ENCODE measurements around the gene HLA-F.
A peak's percentile ranks its signal among the peaks of the same experiment; 100 is the strongest.

HLA-F gene

DNA sequence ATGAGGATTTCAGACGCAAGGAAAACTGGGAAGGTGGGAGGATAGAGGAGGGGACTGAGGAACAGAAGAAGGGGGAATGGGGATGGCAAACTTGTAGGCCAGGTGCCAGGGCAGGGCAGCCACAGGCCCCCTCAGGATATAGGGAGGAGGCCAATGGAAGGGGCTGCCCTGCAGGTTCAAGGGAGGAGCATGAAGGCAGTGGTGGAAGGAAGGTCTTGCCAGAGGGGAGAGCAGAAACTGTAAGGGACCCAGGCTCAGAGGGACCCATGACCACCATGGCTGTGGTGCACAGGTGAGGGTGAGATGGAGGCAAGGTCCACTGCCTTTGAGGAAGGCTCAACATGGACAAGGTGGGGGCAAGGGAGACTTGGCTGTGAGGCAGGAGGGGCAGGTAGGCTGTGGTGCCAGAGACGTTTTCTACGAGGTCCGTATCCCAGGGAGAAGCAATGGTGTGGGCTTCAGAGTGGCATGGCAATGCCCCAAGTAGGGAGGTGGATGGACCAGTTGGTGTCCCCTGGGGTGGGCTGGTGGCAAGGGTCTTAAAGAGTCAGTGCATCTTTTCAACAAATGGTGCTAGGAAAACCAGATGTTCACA, 22.7 kb downstream of the HLA-F start:
- Mint-ChIP-seq H3K4me3 (no peak overlapping the region), H3K27me3 (no peaks in the 10 kb centered on the region), H3K36me3 (ENCODE audit: low read depth) (no peaks in the 10 kb centered on the region), H3K4me1 (ENCODE audit: low read depth) (peaks cover 33% of the 10 kb centered on the region), H3K9me3 (no peaks in the 10 kb centered on the region), H3K27ac (no peak overlapping the region)

- H3K27ac Mint-ChIP-seq, result no peak overlapping the region
Measured at GRCh38 chr6:29746846-29747687, 23.8 kb downstream of the HLA-F start.

DNA sequence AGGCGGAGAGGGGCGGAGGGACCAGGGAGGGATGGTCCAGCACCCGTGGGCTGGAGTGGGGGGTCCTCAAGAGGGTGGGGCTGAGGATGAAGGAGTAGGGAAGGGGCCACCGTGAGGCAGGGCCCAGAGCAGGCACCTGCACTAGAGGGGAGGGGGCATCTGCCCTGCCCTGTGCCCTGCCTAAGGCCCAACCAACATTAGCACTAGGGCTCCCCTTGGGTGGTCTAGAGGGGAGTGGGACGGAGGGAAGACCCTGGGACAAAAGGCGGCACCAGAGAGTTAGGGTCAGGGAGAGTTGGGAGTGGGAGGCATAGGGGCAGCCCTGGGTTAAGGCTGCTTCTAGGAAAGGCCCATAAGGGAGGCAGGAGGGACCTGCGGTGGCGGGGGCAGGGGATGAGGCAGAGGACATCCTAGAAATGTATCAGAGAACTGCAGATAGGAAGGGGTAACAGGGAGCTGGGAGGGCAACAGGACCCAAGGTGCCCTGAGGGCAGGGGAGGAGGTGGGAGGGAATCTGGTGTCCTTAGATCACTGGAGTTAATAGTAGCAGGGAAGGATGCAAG, 24.5 kb downstream of the HLA-F start:
- peaks cover 37% of the 10 kb centered on the region for H3K4me1 Mint-ChIP-seq (ENCODE audit: low read depth)

More at GRCh38 chr6:29746846-29747687, 23.8 kb downstream of the HLA-F start:
- H3K27me3 Mint-ChIP-seq, result no peaks in the 10 kb centered on the region
- no peaks in the 10 kb centered on the region for H3K36me3 Mint-ChIP-seq (ENCODE audit: low read depth)
- H3K4me3 Mint-ChIP-seq, result peak overlapping the region; percentile 97
- peaks cover 37% of the 10 kb centered on the region for H3K4me1 Mint-ChIP-seq (ENCODE audit: low read depth)
- H3K9me3 Mint-ChIP-seq, result no peaks in the 10 kb centered on the region

GRCh38 chr6:29748391-29749307, 25.4 kb downstream of the HLA-F start:
- Mint-ChIP-seq H3K4me1 (ENCODE audit: low read depth) (peaks cover 45% of the 10 kb centered on the region), H3K27me3 (no peaks in the 10 kb centered on the region), H3K9me3 (no peaks in the 10 kb centered on the region), H3K27ac (peak overlapping the region; percentile 91), H3K36me3 (ENCODE audit: low read depth) (no peaks in the 10 kb centered on the region), H3K4me3 (peak overlapping the region; percentile 97)

More for the DNA sequence above, 24.5 kb downstream of the HLA-F start:
- Mint-ChIP-seq H3K27me3 (no peaks in the 10 kb centered on the region), H3K9me3 (no peaks in the 10 kb centered on the region), H3K27ac (no peak overlapping the region), H3K36me3 (ENCODE audit: low read depth) (no peaks in the 10 kb centered on the region), H3K4me3 (peak overlapping the region; percentile 97)

GRCh38 chr6:29749308-29749662, 26.1 kb downstream of the HLA-F start:
- H3K27me3 Mint-ChIP-seq, result no peaks in the 10 kb centered on the region
- H3K9me3 Mint-ChIP-seq, result no peaks in the 10 kb centered on the region
- no peaks in the 10 kb centered on the region for H3K36me3 Mint-ChIP-seq (ENCODE audit: low read depth)
- H3K4me3 Mint-ChIP-seq, result peak overlapping the region; percentile 97
- H3K4me1 Mint-ChIP-seq (ENCODE audit: low read depth), result peaks cover 46% of the 10 kb centered on the region
- H3K27ac Mint-ChIP-seq, result no peak overlapping the region

DNA sequence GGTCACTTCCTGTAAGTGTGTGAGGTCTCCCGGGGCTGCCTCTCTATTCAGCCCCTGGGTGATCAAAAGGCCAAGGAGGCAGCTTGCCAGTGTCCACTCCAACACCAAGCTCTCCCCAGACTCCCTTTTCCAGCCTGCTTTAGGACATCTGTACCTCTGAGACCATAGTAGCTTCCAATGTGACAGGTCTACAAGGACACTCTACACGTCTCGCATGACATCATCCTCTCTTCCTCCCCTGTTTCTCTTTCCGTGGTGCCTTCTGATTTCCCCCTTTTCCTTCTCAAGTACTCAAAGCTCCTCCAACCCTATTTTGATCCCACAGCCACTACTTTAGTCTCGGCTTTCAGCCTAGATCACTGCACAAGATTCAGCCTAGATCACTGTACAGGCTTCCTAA, 26.4 kb downstream of the HLA-F start:
- Mint-ChIP-seq H3K27me3 (no peaks in the 10 kb centered on the region), H3K9me3 (no peaks in the 10 kb centered on the region), H3K27ac (peak overlapping the region; percentile 33), H3K4me1 (ENCODE audit: low read depth) (peaks cover 46% of the 10 kb centered on the region), H3K36me3 (ENCODE audit: low read depth) (no peaks in the 10 kb centered on the region), H3K4me3 (peak overlapping the region; percentile 97)

GRCh38 chr6:29750709-29751108, 27.5 kb downstream of the HLA-F start:
- Mint-ChIP-seq H3K36me3 (ENCODE audit: low read depth) (no peaks in the 10 kb centered on the region), H3K9me3 (no peaks in the 10 kb centered on the region), H3K4me1 (ENCODE audit: low read depth) (peaks cover 46% of the 10 kb centered on the region), H3K4me3 (no peak overlapping the region), H3K27ac (no peak overlapping the region), H3K27me3 (no peaks in the 10 kb centered on the region)

DNA sequence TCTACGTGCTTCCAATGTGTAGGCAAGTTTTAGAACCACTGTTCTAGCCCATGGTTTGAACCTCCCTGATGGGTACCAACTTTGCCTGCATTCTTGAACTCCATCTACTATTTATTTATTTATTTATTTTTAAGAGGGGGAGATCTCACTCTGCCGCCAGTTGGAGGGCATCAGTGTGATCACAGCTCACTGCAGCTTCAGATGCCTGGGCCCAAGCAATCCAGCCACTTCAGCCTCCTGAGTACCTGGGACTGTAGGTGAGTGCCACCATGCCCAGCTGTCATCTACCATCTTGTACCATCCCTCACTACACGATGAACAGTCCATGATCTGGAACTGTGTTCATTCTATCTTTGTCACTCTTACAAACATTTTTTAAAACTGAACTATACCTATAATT, 28.2 kb downstream of the HLA-F start:
- no peaks in the 10 kb centered on the region for H3K36me3 Mint-ChIP-seq (ENCODE audit: low read depth)
- H3K9me3 Mint-ChIP-seq, result no peaks in the 10 kb centered on the region
- H3K27me3 Mint-ChIP-seq, result no peaks in the 10 kb centered on the region
- H3K4me3 Mint-ChIP-seq, result peak overlapping the region; percentile 89
- peaks cover 42% of the 10 kb centered on the region for H3K4me1 Mint-ChIP-seq (ENCODE audit: low read depth)
- no peak overlapping the region for H3K27ac Mint-ChIP-seq

DNA sequence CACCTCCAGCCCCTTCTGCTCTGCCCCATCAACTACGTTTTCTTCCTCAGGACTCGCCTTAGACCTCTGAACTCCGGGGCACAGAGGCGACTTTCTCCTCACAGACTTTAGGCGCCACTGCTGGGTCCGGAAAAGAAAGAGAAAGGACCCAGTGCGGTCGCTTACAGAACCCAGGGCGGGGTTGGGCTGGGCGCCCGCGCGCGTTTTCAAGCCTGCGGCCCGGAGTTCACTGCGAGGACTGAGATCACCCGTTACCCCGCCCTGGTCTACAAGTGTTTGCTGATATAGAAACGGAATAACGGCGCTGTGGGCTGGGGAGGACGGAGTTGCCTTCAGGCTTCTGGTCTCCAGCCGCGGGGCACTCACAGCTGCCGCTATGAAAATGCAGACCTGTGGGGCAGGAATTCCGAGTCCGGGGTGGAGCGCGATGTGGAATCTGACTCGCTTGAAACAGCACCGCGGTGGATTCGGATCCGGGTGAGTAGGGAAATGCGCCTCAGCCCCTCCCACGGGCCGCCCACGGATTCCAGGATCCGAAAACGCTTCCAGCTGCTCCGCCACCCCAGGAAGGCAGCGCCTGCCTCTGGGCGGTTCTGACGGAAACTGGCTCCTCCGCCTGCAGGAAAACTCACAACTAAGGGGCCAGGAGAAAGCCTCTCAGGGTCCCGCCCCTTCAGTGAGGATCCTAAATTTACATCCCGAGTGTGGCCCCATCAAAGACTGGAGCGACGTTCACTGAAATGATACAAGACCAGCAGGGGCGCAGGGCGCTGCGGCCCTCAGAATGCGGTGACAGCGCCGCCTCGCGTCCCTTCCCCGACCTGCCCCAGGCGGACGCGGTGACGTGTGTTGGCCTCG, 29.4 kb downstream of the HLA-F start:
- H3K4me1 Mint-ChIP-seq (ENCODE audit: low read depth), result peaks cover 32% of the 10 kb centered on the region
- H3K9me3 Mint-ChIP-seq, result no peaks in the 10 kb centered on the region
- peak overlapping the region; percentile 89 for H3K4me3 Mint-ChIP-seq
- no peaks in the 10 kb centered on the region for H3K27me3 Mint-ChIP-seq
- peak overlapping the region; percentile 82 for H3K27ac Mint-ChIP-seq
- no peaks in the 10 kb centered on the region for H3K36me3 Mint-ChIP-seq (ENCODE audit: low read depth)

DNA sequence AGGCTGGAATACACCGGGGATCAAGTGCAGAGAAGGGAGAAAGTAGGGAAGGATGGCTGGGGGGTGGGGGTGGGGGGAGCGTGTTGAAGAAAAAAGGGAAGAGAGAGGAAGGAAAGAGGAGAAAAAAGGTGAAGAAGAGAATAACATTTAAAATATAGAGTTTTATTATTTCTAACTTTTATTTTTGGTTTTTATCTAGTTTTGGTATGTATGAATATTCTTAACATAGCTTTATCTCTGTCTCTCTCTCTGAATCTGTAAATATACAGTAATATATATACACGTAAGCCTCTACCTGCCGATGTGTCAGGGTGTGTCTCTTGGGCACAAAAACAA, 30.0 kb downstream of the HLA-F start:
- Mint-ChIP-seq H3K27me3 (no peaks in the 10 kb centered on the region), H3K4me1 (ENCODE audit: low read depth) (peaks cover 26% of the 10 kb centered on the region), H3K9me3 (no peaks in the 10 kb centered on the region), H3K4me3 (peak overlapping the region; percentile 89), H3K27ac (peak overlapping the region; percentile 82), H3K36me3 (ENCODE audit: low read depth) (no peaks in the 10 kb centered on the region)

DNA sequence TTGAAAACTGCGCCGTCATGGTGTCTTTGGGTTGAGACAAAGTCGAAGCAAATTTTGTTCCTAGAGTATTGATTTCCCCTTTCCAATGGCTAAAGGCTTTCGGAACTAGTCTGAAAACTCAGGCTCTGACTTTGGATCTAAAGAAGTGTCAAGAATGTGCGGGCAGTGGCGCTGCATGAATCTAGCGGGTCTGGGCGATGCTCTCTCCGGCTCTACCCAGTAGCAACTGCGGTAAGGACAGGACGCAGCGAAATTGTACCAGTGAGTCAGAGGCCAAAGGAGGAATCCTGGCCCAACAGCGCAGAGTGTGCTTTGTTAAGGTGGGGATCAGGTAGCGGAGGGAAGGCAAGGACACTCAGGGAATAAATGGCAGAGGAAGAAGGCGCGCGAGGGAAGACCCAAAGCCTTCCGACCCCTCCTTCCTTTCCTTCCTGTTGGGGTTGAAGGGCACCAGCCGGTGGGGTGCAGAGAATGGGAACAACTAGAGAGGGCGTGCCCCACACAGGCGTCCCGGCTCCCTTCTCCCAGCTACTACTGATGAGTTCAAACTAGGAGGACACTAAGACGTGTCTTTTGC, 32.1 kb downstream of the HLA-F start:
- Mint-ChIP-seq H3K4me1 (ENCODE audit: low read depth) (peaks cover 13% of the 10 kb centered on the region), H3K36me3 (ENCODE audit: low read depth) (no peaks in the 10 kb centered on the region), H3K27ac (no peak overlapping the region), H3K27me3 (no peaks in the 10 kb centered on the region), H3K4me3 (no peak overlapping the region), H3K9me3 (no peaks in the 10 kb centered on the region)

DNA sequence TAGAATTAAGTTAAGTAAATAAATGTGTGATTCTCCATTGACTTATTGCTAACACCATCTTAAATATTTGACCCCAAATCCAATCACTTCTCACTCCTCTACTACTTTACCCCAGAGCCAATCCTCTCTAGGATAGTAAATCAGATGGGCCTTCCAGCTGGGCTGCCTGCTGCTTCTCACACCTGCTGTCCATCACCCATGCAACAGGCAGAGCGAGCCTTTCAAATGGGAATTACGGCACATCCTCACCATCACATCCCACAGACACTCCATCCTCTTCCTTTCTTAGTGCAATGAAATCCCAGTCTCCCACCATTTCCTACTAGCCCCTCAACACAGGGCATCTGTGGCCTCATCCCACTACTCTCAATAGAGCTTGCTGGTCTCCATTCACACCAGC, 34.0 kb downstream of the HLA-F start:
- H3K27me3 Mint-ChIP-seq, result no peaks in the 10 kb centered on the region
- H3K27ac Mint-ChIP-seq, result no peak overlapping the region
- no peaks in the 10 kb centered on the region for H3K9me3 Mint-ChIP-seq
- no peak overlapping the region for H3K4me3 Mint-ChIP-seq
- H3K4me1 Mint-ChIP-seq (ENCODE audit: low read depth), result peaks cover 9% of the 10 kb centered on the region
- no peaks in the 10 kb centered on the region for H3K36me3 Mint-ChIP-seq (ENCODE audit: low read depth)

DNA sequence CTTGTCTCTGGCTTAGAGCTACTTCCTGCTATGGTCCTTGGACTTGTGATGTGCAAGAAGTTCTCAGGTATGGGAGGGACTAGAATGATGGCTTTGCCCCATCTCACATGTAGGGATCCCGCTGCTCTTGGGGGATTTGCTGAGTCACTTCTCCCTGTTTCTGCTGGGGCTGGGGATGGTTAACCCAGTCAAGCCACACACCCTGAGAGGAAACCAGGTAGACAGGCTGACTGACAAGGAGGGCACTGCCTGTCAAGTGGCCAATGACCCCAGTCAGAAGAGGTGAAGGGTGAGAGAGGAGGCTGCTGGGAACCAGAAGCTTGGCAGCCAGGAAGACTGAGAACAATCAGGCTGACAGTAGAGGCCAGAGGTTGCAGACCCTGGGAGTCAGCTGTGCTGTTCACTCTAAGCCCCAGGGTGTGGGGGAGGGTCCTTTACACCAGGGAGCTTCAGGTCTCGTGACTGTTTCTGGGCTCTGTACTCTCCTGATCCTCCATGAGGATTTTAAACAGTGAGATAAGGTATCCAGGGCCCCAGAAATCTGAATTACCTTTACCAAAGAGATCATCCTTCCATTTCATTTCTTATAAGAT, 34.6 kb downstream of the HLA-F start:
- H3K27me3 Mint-ChIP-seq, result no peaks in the 10 kb centered on the region
- no peaks in the 10 kb centered on the region for H3K36me3 Mint-ChIP-seq (ENCODE audit: low read depth)
- peaks cover 10% of the 10 kb centered on the region for H3K4me1 Mint-ChIP-seq (ENCODE audit: low read depth)
- H3K27ac Mint-ChIP-seq, result no peak overlapping the region
- H3K4me3 Mint-ChIP-seq, result no peak overlapping the region
- no peaks in the 10 kb centered on the region for H3K9me3 Mint-ChIP-seq

Measured in stimulated activated naive CD8-positive, alpha-beta T cell treated with anti-CD3 and anti-CD28 coated beads, Interleukin-15, Interleukin-2, amounts not matched to agents 100 ng/mL and 50 ng/mL, for 24 hours (primary cell).